CD4-positive, alpha-beta T cell treated with Interleukin-2 at 100 ng/mL for 4 hours (primary cell): Measurements from ENCODE around the gene CDON.
"Not testable (repeated sequence)": the region's sequence is repeated elsewhere in the genome, so short reads cannot be mapped to it uniquely, and the experiment has no call there.

Experiments used
- DNase-seq: peaks from one replicate; pipeline ENCODE4 v3.0.0-alpha.2; 2020; ENCODE audit warnings: low spot score

Gene CDON

GRCh38 chr11:126046570-126047195 is 16.0 kb downstream of the CDON start:
- DNase-seq, result no peak

GRCh38 chr11:126039485-126040271 is 23.0 kb downstream of the CDON start:
- no peak for DNase-seq

- DNase-seq, result no peak
These were observed 26.9 kb downstream of the CDON start for GRCh38 chr11:126035718-126036117.

- no peak for DNase-seq
These were observed 27.7 kb downstream of the CDON start for GRCh38 chr11:126034933-126035425.

DNA sequence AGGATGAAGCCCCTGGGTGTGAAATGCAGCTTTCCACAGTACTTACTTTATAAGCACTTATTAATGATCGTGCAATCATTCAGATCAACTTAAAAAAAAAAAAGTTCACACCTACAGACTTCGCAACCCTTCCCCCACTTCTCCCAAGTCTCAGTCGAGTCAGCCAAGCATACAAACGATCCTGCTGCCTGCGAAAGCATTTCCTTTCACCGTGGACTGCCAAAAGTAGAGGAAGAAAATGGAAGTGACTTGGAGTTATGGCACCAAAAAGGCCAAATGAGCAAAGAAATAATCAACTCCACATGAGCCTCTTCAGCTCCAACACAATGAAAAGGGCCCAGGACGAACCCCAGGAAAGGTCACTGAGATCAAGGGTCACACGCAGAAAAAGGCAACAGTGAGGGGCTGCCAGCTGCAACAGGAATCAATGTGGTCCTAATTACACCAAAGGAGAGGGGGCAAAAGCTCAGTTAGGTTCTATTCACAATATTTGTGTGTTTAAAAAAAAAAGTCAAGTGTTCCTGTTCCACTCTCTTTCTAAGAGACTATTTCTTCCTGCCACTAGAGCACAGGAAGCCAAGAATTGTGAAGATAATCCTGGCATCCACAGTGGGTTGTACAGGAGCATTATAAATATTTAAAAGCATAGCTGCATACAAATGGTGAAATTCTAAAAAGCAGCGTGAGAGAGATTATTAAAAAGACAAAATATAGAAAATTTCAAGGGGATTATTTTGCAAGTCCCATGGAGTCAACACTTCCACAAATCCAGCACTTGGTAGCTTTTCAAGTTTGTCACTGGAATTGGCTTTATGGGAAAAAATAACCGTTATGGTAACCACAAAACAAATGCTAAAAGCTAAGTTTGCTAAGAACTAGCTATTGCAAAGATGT is 28.4 kb downstream of the CDON start:
- no peak for DNase-seq

DNA sequence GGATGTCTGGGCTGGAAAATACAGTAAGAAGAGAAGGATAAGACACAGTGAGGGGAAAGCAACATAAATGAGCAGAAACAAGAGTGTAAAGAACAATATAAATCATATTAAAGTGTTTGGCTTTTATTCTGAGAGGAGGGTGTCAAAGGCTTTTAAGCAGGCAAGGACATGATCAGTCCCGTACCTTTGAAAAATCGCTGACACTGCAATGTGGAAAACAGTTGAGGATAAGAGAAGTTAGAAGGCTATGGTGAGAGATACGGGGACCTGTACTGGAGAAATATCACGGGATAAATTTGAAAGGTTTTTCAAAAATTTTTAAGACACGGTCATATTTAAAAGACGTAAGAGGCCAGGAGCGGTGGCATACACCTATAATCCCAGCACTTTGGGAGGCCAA is 30.3 kb downstream of the CDON start:
- no peak for DNase-seq

GRCh38 chr11:126029805-126030204 is 32.9 kb downstream of the CDON start:
- DNase-seq, result no peak

DNA sequence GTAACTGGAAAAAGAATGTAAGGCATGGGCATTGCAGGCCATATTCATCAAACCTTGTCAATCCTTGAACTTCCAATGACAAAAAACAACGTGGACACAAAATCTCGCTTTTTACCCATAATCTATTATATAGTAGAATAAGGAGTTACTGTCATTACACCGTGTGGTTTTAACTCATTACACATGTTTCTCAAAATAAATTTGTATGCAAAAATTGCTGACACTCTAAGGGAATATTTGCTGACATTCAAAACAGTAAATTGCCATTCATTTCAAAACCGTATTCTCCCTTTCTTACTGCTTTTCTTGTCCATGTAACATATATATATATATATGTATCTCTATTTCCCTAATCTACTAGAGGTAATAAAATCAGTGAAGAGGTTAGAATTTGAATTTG is 33.4 kb downstream of the CDON start:
- DNase-seq, result no peak

GRCh38 chr11:126028534-126028933 is 34.1 kb downstream of the CDON start:
- not testable (repeated sequence) for DNase-seq

- no peak for DNase-seq
These were observed 36.1 kb downstream of the CDON start for GRCh38 chr11:126026579-126026978.

DNA sequence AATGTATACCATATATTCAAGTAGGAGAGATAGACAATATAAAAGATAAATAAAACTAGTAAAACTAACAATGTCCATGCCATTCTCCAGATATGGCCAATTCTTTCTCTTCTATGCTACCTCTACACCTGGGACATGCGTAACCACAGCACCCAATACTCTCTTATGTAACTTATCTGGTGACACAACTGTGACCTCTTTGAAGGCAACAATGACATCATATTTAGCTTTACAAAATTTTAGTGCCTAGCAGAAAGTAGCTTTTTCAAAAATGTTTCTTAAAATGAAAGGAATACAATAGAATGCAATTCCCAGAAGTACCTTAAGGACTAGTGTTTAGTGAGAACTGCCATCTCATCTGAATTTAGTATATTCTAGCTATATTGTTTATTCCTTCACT is 36.8 kb downstream of the CDON start:
- no peak for DNase-seq

GRCh38 chr11:126024123-126024522 is 38.5 kb downstream of the CDON start:
- DNase-seq, result no peak

DNA sequence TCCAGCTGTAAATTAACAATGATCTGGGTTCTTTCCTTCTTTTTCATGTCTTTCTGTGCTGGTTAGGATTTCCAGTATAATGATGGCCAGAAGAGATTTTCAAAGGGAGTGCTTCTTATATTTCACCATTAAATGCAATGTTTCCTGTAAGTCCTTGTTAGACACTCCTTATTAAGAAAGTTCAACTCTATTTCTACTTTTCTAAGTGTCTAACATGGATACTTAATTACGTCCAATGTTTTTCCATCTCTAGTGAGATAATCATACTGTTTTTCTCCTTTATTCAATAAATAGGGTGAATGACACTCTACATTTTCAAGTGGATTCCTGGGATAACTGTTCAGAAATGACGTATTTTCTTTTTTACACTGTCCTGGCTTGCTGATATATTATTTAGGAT is 49.8 kb downstream of the CDON start:
- no peak for DNase-seq

- no peak for DNase-seq
These were observed 50.9 kb downstream of the CDON start for GRCh38 chr11:126011754-126012153.

GRCh38 chr11:126011265-126011664 is 51.4 kb downstream of the CDON start:
- DNase-seq, result no peak

- DNase-seq, result no peak
These were observed 53.7 kb downstream of the CDON start for GRCh38 chr11:126008956-126009355.

GRCh38 chr11:126007238-126007637 is 55.4 kb downstream of the CDON start:
- no peak for DNase-seq

DNA sequence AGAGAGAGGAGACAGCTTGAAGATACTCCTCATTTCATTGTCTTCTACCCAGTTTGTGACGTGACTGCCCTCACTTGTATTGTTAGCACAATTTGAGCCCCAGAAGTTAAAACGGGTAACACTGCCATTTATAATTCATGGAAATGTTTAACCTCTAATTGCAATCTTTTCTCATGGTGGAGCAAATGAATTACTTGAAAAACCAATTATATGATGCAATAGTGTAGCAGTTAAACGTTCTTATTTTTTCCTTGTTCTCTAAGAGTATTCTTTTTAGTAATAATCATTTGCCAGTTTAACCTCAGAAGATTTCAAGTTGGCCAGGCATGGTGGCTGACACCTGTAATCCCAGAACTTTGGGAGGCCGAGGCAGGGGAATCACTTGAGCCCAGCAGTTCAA is 56.6 kb downstream of the CDON start:
- no peak for DNase-seq

GRCh38 chr11:126002181-126002580 is 60.5 kb downstream of the CDON start:
- no peak for DNase-seq

DNA sequence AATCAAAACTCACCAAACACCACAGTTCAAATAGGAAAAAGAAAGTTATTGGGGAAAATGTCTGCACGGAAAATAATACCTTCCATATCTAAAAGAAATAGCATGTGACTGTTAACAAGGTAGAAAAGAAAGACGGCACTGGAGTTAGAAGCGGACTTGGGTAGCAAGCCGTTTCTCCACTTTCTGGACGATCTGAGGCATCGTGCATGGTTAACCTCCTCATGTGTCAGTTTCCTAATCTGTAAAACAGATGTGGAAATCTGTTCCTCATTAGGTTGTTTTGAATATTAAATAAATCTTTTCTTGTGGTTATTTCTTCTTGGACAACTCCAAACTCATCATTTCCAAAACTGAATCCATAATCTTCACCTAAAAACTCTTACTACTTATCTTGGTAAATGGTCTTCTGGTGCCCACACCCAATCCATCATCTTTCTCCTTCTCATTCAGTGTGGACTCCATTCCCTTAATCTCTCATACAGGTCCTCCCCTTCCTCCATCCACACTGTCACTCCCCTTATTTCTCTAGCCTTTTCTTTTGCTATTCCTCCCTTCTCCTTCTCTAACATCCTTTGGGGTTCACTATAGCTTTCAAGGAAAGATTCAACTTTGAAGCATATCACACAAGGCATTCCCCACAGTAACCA is 63.3 kb downstream of the CDON start:
- DNase-seq, result no peak

- no peak for DNase-seq
These were observed 64.4 kb downstream of the CDON start for GRCh38 chr11:125998267-125998666.

- no peak for DNase-seq
These were observed 67.4 kb downstream of the CDON start for GRCh38 chr11:125995313-125995712.
